K562 (cell line): ENCODE measurements around the gene ZNF644. TPM values are rescaled to one million over a fixed set of nuclear protein-coding genes. Genes with fewer than 3 reads are reported as not detected.

Experiments used
- GATAD2A ChIP-seq: fragments of 450-650 bp; IDR thresholded peaks from 2 replicates; pipeline ENCODE4 v1.6.1; 2017
- MEIS2 ChIP-seq: fragments of 450-650 bp; IDR thresholded peaks from 2 replicates; pipeline ENCODE4 v1.6.1; 2014; ENCODE audit warnings: mild to moderate bottlenecking; ENCODE audit not compliant: partially characterized antibody
- SMAD2 ChIP-seq: fragments of 150-350 bp; IDR thresholded peaks from 2 replicates; pipeline ENCODE4 v1.6.1; 2014; ENCODE audit warnings: low read depth, mild to moderate bottlenecking, low read length
- ZFPM2 ChIP-seq: fragments of 250-450 bp; sonication (Bioruptor Pico); IDR thresholded peaks from 2 replicates; pipeline ENCODE4 v1.5.1; 2022; ENCODE audit warnings: mild to moderate bottlenecking
- ZNF431 ChIP-seq: sonication (generic); formaldehyde crosslinking; IDR thresholded peaks from 2 replicates; pipeline ENCODE4 v1.8.0; 2022; ENCODE audit warnings: mild to moderate bottlenecking, missing genetic modification reagents
- ZNF445 ChIP-seq: fragments of 250-450 bp; sonication (Bioruptor Pico); IDR thresholded peaks from 2 replicates; pipeline ENCODE4 v1.4.0; 2020; ENCODE audit warnings: low read depth, mild to moderate bottlenecking, moderate library complexity
- ZNF696 ChIP-seq: fragments of 250-450 bp; sonication (Bioruptor Pico); conservative IDR thresholded peaks from 2 replicates; pipeline ENCODE4 v1.4.0; 2020; ENCODE audit warnings: mild to moderate bottlenecking, moderate library complexity
- ZNF76 ChIP-seq: fragments of 250-450 bp; sonication (Bioruptor Pico); IDR thresholded peaks from 2 replicates; pipeline ENCODE4 v1.4.0; 2020; ENCODE audit warnings: mild to moderate bottlenecking, moderate library complexity, borderline replicate concordance
- polyA plus RNA-seq, 8 experiments: library from polyadenylated mRNA; depleted of rRNA in 4 of 8; stranded (reverse) in 5 of 8; unstranded in 3 of 8; fragments of >200 nt; fragmentation: Nextera tagmentation in 2 of 8; fragmentation: Illumina TruSeq in 1 of 8; extraction: Ambion mirVana in 2 of 8; extraction: Trizol in 1 of 8; gene quantifications; 2 replicates each; pipeline versions ENCODE4 v1.2.1 to v1.2.3, GENCODE V29; 2011 to 2014; ENCODE audit warnings: inconsistent platforms in 1 of 8, missing spikeins in 1 of 8
- total RNA-seq, 7 experiments: library from RNA; depleted of rRNA in 6 of 7; stranded (reverse); fragments of >200 nt in 6 of 7; fragmentation: Illumina TruSeq in 2 of 7; extraction: Trizol in 2 of 7; gene quantifications; 2 replicates each; pipeline versions ENCODE4 v1.2.1 to v1.2.3, GENCODE V29; 2011 to 2021; ENCODE audit warnings: low replicate concordance in 1 of 7
- TF ChIP-seq, protein P1 (sequence below): fragments of 450-650 bp; IDR thresholded peaks from 2 replicates; pipeline ENCODE4 v1.6.1; 2016; ENCODE audit warnings: mild to moderate bottlenecking, moderate library complexity
- TF ChIP-seq, protein P2 (sequence below), 2 experiments: fragments of 450-650 bp in 1 of 2; sonication (generic) in 1 of 2; formaldehyde crosslinking in 1 of 2; IDR thresholded peaks in 1 of 2; conservative IDR thresholded peaks in 1 of 2; 2 replicates each; pipeline versions ENCODE4 v1.6.1 to v1.8.1; 2016 to 2023; ENCODE audit warnings: mild to moderate bottlenecking in 2 of 2, moderate library complexity in 2 of 2, inconsistent platforms in 1 of 2, missing genetic modification reagents in 1 of 2
- TF ChIP-seq, protein P3 (sequence below): IDR thresholded peaks from 2 replicates; pipeline ENCODE4 v1.6.1; 2012; ENCODE audit warnings: low read depth, low read length, improper control_type of control experiment, borderline replicate concordance
- TF ChIP-seq, protein P4 (sequence below): IDR thresholded peaks from 3 replicates; pipeline ENCODE4 v1.6.1; 2011; ENCODE audit warnings: borderline replicate concordance, mild to moderate bottlenecking; ENCODE audit not compliant: insufficient read length, insufficient read depth

The ZNF644 gene
- total and polyA plus RNA-seq, 9 of the 15 experiments (the other 6 are each of a cell fraction or from before 2014, with no cell fraction given), result 25.3 to 71.4 (median 39.6) TPM

DNA sequence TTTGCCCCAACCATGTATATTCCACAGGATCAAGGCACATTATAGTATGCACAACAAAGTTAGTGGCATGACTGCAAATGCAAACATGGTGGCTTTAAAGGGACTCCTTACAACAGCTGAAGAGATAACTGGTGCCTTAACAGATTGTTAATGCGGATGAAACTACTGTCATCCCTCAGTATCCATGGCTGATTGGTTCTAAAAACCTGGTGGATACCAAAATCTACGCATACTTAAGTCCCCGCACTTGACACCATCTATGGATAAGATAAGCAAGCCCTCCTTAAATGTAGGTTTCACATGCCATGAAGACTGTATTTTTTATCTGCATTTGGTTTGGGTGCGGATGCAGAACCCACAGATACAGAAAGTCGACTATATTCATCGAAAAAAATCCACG is 73.5 kb downstream of the ZNF644 start (continued):
- TF ChIP-seq, protein P1, sequence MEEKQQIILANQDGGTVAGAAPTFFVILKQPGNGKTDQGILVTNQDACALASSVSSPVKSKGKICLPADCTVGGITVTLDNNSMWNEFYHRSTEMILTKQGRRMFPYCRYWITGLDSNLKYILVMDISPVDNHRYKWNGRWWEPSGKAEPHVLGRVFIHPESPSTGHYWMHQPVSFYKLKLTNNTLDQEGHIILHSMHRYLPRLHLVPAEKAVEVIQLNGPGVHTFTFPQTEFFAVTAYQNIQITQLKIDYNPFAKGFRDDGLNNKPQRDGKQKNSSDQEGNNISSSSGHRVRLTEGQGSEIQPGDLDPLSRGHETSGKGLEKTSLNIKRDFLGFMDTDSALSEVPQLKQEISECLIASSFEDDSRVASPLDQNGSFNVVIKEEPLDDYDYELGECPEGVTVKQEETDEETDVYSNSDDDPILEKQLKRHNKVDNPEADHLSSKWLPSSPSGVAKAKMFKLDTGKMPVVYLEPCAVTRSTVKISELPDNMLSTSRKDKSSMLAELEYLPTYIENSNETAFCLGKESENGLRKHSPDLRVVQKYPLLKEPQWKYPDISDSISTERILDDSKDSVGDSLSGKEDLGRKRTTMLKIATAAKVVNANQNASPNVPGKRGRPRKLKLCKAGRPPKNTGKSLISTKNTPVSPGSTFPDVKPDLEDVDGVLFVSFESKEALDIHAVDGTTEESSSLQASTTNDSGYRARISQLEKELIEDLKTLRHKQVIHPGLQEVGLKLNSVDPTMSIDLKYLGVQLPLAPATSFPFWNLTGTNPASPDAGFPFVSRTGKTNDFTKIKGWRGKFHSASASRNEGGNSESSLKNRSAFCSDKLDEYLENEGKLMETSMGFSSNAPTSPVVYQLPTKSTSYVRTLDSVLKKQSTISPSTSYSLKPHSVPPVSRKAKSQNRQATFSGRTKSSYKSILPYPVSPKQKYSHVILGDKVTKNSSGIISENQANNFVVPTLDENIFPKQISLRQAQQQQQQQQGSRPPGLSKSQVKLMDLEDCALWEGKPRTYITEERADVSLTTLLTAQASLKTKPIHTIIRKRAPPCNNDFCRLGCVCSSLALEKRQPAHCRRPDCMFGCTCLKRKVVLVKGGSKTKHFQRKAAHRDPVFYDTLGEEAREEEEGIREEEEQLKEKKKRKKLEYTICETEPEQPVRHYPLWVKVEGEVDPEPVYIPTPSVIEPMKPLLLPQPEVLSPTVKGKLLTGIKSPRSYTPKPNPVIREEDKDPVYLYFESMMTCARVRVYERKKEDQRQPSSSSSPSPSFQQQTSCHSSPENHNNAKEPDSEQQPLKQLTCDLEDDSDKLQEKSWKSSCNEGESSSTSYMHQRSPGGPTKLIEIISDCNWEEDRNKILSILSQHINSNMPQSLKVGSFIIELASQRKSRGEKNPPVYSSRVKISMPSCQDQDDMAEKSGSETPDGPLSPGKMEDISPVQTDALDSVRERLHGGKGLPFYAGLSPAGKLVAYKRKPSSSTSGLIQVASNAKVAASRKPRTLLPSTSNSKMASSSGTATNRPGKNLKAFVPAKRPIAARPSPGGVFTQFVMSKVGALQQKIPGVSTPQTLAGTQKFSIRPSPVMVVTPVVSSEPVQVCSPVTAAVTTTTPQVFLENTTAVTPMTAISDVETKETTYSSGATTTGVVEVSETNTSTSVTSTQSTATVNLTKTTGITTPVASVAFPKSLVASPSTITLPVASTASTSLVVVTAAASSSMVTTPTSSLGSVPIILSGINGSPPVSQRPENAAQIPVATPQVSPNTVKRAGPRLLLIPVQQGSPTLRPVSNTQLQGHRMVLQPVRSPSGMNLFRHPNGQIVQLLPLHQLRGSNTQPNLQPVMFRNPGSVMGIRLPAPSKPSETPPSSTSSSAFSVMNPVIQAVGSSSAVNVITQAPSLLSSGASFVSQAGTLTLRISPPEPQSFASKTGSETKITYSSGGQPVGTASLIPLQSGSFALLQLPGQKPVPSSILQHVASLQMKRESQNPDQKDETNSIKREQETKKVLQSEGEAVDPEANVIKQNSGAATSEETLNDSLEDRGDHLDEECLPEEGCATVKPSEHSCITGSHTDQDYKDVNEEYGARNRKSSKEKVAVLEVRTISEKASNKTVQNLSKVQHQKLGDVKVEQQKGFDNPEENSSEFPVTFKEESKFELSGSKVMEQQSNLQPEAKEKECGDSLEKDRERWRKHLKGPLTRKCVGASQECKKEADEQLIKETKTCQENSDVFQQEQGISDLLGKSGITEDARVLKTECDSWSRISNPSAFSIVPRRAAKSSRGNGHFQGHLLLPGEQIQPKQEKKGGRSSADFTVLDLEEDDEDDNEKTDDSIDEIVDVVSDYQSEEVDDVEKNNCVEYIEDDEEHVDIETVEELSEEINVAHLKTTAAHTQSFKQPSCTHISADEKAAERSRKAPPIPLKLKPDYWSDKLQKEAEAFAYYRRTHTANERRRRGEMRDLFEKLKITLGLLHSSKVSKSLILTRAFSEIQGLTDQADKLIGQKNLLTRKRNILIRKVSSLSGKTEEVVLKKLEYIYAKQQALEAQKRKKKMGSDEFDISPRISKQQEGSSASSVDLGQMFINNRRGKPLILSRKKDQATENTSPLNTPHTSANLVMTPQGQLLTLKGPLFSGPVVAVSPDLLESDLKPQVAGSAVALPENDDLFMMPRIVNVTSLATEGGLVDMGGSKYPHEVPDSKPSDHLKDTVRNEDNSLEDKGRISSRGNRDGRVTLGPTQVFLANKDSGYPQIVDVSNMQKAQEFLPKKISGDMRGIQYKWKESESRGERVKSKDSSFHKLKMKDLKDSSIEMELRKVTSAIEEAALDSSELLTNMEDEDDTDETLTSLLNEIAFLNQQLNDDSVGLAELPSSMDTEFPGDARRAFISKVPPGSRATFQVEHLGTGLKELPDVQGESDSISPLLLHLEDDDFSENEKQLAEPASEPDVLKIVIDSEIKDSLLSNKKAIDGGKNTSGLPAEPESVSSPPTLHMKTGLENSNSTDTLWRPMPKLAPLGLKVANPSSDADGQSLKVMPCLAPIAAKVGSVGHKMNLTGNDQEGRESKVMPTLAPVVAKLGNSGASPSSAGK, result no peak
- TF ChIP-seq ZNF431 (CRISPR knock-in tag), result no peak
- no peak for TF ChIP-seq ZNF445 (CRISPR knock-in tag)
- TF ChIP-seq ZNF696, result no peak
- TF ChIP-seq GATAD2A, result no peak
- TF ChIP-seq ZFPM2 (CRISPR knock-in tag), result no peak
- no peak for TF ChIP-seq ZNF76 (CRISPR knock-in tag)
- TF ChIP-seq SMAD2, result no peak
- TF ChIP-seq, protein P2, sequence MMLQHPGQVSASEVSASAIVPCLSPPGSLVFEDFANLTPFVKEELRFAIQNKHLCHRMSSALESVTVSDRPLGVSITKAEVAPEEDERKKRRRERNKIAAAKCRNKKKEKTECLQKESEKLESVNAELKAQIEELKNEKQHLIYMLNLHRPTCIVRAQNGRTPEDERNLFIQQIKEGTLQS (IDR thresholded peaks at IDR 0.05), result no peak
- TF ChIP-seq, protein P2 (CRISPR knock-in tag; conservative IDR thresholded peaks at IDR 0.05), result no peak
- TF ChIP-seq MEIS2, result no peak
- TF ChIP-seq, protein P3, sequence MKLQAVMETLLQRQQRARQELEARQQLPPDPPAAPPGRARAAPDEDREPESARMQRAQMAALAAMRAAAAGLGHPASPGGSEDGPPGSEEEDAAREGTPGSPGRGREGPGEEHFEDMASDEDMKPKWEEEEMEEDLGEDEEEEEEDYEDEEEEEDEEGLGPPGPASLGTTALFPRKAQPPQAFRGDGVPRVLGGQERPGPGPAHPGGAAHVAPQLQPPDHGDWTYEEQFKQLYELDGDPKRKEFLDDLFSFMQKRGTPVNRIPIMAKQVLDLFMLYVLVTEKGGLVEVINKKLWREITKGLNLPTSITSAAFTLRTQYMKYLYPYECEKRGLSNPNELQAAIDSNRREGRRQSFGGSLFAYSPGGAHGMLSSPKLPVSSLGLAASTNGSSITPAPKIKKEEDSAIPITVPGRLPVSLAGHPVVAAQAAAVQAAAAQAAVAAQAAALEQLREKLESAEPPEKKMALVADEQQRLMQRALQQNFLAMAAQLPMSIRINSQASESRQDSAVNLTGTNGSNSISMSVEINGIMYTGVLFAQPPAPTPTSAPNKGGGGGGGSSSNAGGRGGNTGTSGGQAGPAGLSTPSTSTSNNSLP, result no peak
- TF ChIP-seq, protein P4, sequence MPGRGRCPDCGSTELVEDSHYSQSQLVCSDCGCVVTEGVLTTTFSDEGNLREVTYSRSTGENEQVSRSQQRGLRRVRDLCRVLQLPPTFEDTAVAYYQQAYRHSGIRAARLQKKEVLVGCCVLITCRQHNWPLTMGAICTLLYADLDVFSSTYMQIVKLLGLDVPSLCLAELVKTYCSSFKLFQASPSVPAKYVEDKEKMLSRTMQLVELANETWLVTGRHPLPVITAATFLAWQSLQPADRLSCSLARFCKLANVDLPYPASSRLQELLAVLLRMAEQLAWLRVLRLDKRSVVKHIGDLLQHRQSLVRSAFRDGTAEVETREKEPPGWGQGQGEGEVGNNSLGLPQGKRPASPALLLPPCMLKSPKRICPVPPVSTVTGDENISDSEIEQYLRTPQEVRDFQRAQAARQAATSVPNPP, result no peak
